HCT116 (cell line): ENCODE results near the gene ARHGEF1.

Experiments
- CTCF ChIP-seq, 3 experiments: fragments of 200-600 bp in 1 of 3; sonication (generic) in 1 of 3; IDR thresholded peaks in 2 of 3; conservative IDR thresholded peaks in 1 of 3; 2 replicates each; pipeline ENCODE4 v1.5.1; 2012 to 2017; ENCODE audit warnings: low read depth in 2 of 3, low read length in 2 of 3, antibody characterized with exemption in 1 of 3, borderline replicate concordance in 1 of 3, control low read depth in 1 of 3, mild to moderate bottlenecking in 1 of 3, mixed read lengths in 1 of 3, mixed run types in 1 of 3, moderate library complexity in 1 of 3; ENCODE audit not compliant: insufficient read depth in 1 of 3
- EGR1 ChIP-seq: IDR thresholded peaks from 2 replicates; pipeline ENCODE4 v1.6.1; 2012; ENCODE audit warnings: low read depth
- EZH2phosphoT487 ChIP-seq: fragments of 200-600 bp; IDR thresholded peaks from 2 replicates; pipeline ENCODE4 v1.6.1; 2018; ENCODE audit warnings: antibody characterized with exemption, borderline replicate concordance
- FOSL1 ChIP-seq: IDR thresholded peaks from 2 replicates; pipeline ENCODE4 v1.6.1; 2012; ENCODE audit warnings: low read depth
- POLR2AphosphoS5 ChIP-seq: IDR thresholded peaks from 2 replicates; pipeline ENCODE4 v1.6.1; 2011; ENCODE audit warnings: mild to moderate bottlenecking, low read depth, low read length, moderate library complexity
- RAD21 ChIP-seq: IDR thresholded peaks from 2 replicates; pipeline ENCODE4 v1.6.1; 2012; ENCODE audit warnings: low read depth, mild to moderate bottlenecking
- SRF ChIP-seq: IDR thresholded peaks from 2 replicates; pipeline ENCODE4 v1.6.1; 2012; ENCODE audit warnings: low read depth

GRCh38 chr19:41925208-41926003, 42.4 kb downstream of the ARHGEF1 start:
- no peak for TF ChIP-seq SRF
- TF ChIP-seq POLR2AphosphoS5, result no peak
- TF ChIP-seq EGR1, result no peak
- TF ChIP-seq CTCF (IDR thresholded peaks at IDR 0.05 in 2 of 3, conservative IDR thresholded peaks at IDR 0.05 in 1 of 3; ENCODE audit: borderline replicate concordance in 1 of 3, insufficient read depth in 1 of 3, low read depth in 2 of 3, low read length in 2 of 3), result no peak
- TF ChIP-seq FOSL1, result no peak
- TF ChIP-seq EZH2phosphoT487, result no peak
- no peak for TF ChIP-seq RAD21
